Duodenal mucosa (tissue), 2 donors: ENCODE results near the gene FSTL5.

Experiments
- H3K27ac ChIP-seq: one replicate; pipeline ENCODE4 v1.7.0; 2013; ENCODE audit warnings: low read depth, low read length
- H3K27me3 ChIP-seq, 2 donors: one replicate each; pipeline ENCODE4 v1.7.0; 2013; ENCODE audit warnings: low read length in 2 of 2, control low read depth in 1 of 2; ENCODE audit not compliant: insufficient read depth in 2 of 2, control insufficient read depth in 1 of 2
- H3K36me3 ChIP-seq, 2 donors: one replicate each; pipeline ENCODE4 v1.7.0; 2013; ENCODE audit warnings: low read length in 2 of 2, control low read depth in 1 of 2; ENCODE audit not compliant: insufficient read depth in 2 of 2, control insufficient read depth in 1 of 2
- H3K4me1 ChIP-seq, 2 donors: one replicate each; pipeline ENCODE4 v1.7.0; 2013; ENCODE audit warnings: low read length in 2 of 2, control low read depth in 1 of 2; ENCODE audit not compliant: insufficient read depth in 2 of 2, control insufficient read depth in 1 of 2
- H3K4me3 ChIP-seq, 2 donors: one replicate each; pipeline ENCODE4 v1.7.0; 2013; ENCODE audit warnings: low read length in 2 of 2, low read depth in 1 of 2
- H3K9ac ChIP-seq, 2 donors: one replicate each; pipeline ENCODE4 v1.7.0; 2013; ENCODE audit warnings: low read length in 2 of 2, low read depth in 1 of 2
- H3K9me3 ChIP-seq, 2 donors: one replicate each; pipeline ENCODE4 v1.7.0; 2013; ENCODE audit warnings: low read length in 2 of 2, control low read depth in 1 of 2; ENCODE audit not compliant: control insufficient read depth in 1 of 2

FSTL5 gene

GRCh38 chr4:161573836-161574235, 590.0 kb downstream of the FSTL5 start:
- Histone ChIP-seq H3K36me3 (no peaks in the 10 kb centered on the region), H3K9me3 (no peaks in the 10 kb centered on the region), H3K4me1 (no peaks in the 10 kb centered on the region), H3K27me3 (no peaks in the 10 kb centered on the region), H3K27ac (no peak overlapping the region), H3K4me3 (no peak overlapping the region), H3K9ac (no peak overlapping the region)

DNA sequence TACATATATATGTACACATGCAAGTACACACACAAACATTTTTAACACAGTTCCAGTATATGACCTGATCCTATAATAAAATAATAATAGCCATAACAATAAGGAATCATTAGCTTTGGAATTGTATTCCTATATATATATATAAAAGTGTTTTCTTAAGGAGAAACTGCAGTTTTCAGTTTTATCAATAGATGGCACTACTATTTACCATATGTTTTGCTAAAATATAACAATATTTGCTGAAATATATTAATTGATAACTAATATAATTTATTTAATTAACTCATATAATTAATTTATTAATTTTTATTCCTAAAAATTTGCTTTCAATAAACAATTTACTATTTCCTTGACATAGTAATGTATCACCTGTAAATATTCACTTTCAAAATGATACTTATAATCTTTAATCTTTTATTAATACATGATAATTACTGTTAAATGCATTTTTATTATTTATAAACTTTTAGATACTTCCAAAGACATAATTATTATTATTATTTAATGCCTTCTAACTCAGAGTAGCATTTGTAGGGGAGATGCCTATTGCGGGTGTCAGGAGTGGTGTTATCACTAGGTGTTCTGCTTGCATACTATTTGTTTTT, 599.5 kb downstream of the FSTL5 start:
- Histone ChIP-seq H3K4me3 (no peak overlapping the region), H3K9ac (no peak overlapping the region), H3K4me1 (no peaks in the 10 kb centered on the region), H3K27ac (no peak overlapping the region), H3K9me3 (no peaks in the 10 kb centered on the region), H3K36me3 (no peaks in the 10 kb centered on the region), H3K27me3 (no peaks in the 10 kb centered on the region)

GRCh38 chr4:161555689-161556660, 607.8 kb downstream of the FSTL5 start:
- Histone ChIP-seq H3K4me1 (no peaks in the 10 kb centered on the region), H3K9me3 (no peaks in the 10 kb centered on the region), H3K27me3 (no peaks in the 10 kb centered on the region), H3K36me3 (no peaks in the 10 kb centered on the region), H3K27ac (no peak overlapping the region), H3K9ac (no peak overlapping the region), H3K4me3 (no peak overlapping the region)

DNA sequence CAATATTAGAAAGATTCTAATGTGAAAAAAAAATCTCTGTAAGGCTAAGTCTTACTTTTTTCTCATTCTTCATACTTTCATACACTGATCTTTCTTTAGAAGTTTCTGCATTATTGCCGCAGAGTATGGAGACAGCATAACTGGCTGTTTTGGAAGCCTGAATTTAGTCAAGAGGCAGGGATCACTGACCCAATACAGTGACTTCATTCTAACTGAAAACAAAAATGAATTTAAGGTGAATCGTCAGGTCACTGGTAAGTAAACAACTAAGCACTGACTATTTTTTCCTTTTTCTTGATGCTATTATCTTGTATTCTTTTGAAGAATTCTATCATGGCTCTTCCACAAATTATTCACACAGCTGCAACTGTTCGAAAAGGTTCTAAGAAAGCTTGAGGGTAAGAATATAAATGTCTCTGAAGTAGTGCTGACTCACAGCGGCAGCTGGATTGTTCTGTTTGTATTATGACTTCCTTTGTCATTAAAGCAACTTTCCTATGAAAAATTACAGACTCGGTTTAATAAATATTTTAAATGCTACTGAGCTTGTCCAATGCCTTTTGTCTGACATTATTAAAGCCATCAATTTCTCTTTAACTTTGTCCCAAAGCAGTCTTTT, 609.3 kb downstream of the FSTL5 start:
- Histone ChIP-seq H3K27ac (no peak overlapping the region), H3K4me1 (no peaks in the 10 kb centered on the region), H3K9me3 (no peaks in the 10 kb centered on the region), H3K4me3 (no peak overlapping the region), H3K27me3 (no peaks in the 10 kb centered on the region), H3K36me3 (no peaks in the 10 kb centered on the region), H3K9ac (no peak overlapping the region)

DNA sequence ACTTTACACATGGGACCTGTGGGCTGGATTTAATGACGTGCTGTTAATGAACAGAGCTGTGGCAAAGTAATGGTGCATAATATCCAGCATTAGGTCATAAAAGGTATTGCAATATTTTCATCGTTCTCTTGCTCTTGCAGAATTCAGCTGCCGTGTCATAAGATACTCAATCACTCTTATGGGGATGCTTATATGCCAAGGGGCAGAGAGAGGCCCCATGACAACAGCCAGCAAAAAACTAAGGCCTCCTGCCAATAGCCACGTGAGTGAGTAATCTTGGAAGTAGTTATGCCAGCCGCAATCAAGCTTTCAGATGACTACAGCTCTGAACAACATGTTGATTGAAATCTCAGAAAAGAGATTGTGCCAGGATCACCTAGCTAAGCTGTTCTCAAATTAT, 616.9 kb downstream of the FSTL5 start:
- Histone ChIP-seq H3K27ac (no peak overlapping the region), H3K4me3 (no peak overlapping the region), H3K36me3 (no peaks in the 10 kb centered on the region), H3K9ac (no peak overlapping the region), H3K4me1 (no peaks in the 10 kb centered on the region), H3K27me3 (no peaks in the 10 kb centered on the region), H3K9me3 (no peaks in the 10 kb centered on the region)

DNA sequence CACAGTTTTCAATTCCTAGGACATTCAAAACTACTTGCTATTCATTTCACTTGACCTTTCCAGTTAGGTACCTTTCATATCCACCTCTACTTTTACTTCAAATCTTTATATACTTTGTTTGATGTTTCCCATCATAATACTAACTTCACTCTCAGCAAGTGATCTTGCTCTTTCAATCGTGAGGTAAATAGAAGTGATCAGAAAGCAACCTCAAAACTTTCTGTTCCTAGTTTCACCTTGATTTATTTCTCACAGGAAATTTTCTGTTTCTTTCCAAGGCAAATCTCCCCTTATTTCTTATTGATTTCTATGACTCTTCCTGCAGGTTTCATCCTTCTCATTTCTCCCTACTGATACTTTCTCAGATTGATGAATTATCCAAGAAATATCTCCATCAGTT, 623.5 kb downstream of the FSTL5 start:
- Histone ChIP-seq H3K9ac (no peak overlapping the region), H3K36me3 (no peaks in the 10 kb centered on the region)

DNA sequence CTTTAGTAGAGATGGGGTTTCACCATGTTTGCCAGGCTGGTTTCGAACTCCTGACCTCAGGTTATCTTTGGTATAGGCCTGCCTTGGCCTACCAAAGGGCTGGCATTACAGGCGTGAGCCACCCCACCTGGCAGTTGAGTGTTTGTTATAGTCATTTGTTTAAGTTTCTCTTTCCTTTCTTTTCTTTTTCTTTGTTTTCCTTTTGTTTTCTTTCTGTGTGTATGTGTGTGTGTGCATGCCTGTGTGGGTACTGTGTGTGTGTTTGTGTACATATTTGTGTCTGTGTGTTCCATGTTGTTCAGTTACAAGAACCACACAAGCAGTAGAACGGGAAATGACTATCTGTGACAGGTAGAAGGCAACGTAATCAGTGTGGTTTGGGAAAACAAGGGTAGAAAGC, 624.9 kb downstream of the FSTL5 start:
- Histone ChIP-seq H3K4me1 (no peaks in the 10 kb centered on the region), H3K27ac (no peak overlapping the region), H3K9ac (no peak overlapping the region), H3K4me3 (no peak overlapping the region), H3K27me3 (no peaks in the 10 kb centered on the region), H3K36me3 (no peaks in the 10 kb centered on the region), H3K9me3 (peaks cover 2 to 3% of the 10 kb centered on the region in 2 donors)

More for the DNA sequence above, 623.5 kb downstream of the FSTL5 start:
- Histone ChIP-seq H3K4me3 (no peak overlapping the region), H3K9me3 (peaks cover 2% of the 10 kb centered on the region in 2 donors), H3K4me1 (no peaks in the 10 kb centered on the region), H3K27ac (no peak overlapping the region), H3K27me3 (no peaks in the 10 kb centered on the region)

GRCh38 chr4:161530710-161531109, 633.1 kb downstream of the FSTL5 start:
- no peak overlapping the region for H3K27ac ChIP-seq
- H3K36me3 ChIP-seq: no peaks in the 10 kb centered on the region
- no peak overlapping the region for H3K4me3 ChIP-seq

DNA sequence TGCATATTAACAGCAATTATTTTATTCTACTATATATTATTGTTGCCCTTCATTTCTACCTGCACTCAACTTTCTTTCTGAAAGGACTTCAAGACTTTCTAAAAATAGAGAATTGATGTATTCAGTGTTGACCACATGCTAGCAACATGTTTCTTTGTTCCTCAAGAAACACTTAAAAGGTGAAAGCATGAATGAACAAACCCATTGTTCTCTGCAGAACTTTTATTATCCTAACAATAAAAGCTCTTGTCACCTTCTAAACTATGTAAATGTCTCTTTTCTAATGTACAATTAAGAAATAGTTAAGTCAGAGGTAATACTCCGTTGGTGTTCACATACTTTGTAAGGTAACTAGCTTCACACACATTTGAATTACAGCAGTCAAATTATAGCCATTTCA, 638.7 kb downstream of the FSTL5 start:
- H3K36me3 ChIP-seq: no peaks in the 10 kb centered on the region
- no peak overlapping the region for H3K4me3 ChIP-seq
- no peaks in the 10 kb centered on the region for H3K4me1 ChIP-seq
- no peaks in the 10 kb centered on the region for H3K27me3 ChIP-seq
- H3K27ac ChIP-seq: no peak overlapping the region
- H3K9ac ChIP-seq: no peak overlapping the region
- no peaks in the 10 kb centered on the region for H3K9me3 ChIP-seq

More at GRCh38 chr4:161530710-161531109, 633.1 kb downstream of the FSTL5 start:
- H3K9ac ChIP-seq: no peak overlapping the region
- H3K27me3 ChIP-seq: no peaks in the 10 kb centered on the region
- no peaks in the 10 kb centered on the region for H3K4me1 ChIP-seq
- peaks cover 0 to 3% of the 10 kb centered on the region in 2 donors for H3K9me3 ChIP-seq

DNA sequence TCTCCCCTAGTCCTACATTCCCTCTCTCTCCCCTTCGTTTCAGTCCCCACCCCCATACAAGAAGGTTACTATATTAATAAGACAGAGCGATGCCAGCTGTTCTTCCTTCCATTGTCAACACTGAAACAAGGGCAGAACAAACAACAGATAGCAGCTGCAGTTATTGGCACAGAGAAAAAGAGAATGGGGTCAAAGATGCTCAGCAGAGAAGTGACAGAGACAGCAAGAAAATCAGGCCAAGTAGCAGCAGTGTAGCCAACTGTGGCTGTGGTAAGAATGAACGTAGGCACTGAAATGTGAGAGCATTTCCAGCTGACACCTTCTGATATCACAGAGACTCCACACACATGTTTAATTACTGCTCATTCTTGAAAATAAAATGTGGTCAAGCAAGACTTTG, 641.8 kb downstream of the FSTL5 start:
- Histone ChIP-seq H3K4me1 (no peaks in the 10 kb centered on the region), H3K27me3 (no peaks in the 10 kb centered on the region), H3K36me3 (no peaks in the 10 kb centered on the region), H3K9me3 (no peaks in the 10 kb centered on the region), H3K27ac (no peak overlapping the region), H3K4me3 (no peak overlapping the region), H3K9ac (no peak overlapping the region)
